ENCODE results near the gene GJC1.
A peak's percentile ranks its signal among the peaks of the same experiment; 100 is the strongest.

GJC1 gene

GRCh38 chr17:44775838-44776621, 54.1 kb downstream of the GJC1 start:
- DNase-seq, result peak; percentile 1

- peak; percentile 99 for DNase-seq
Measured at GRCh38 chr17:44775136-44775837, 54.8 kb downstream of the GJC1 start.

- peak; percentile 92 for DNase-seq
Measured at GRCh38 chr17:44774271-44775135, 55.6 kb downstream of the GJC1 start.

- DNase-seq, result no peak
Measured at GRCh38 chr17:44773140-44773539, 56.9 kb downstream of the GJC1 start.

- DNase-seq, result no peak
Measured at GRCh38 chr17:44772308-44773045, 57.6 kb downstream of the GJC1 start.

GRCh38 chr17:44770166-44770925, 59.7 kb downstream of the GJC1 start:
- no peak for DNase-seq

- peak; percentile 2 for DNase-seq
Measured at GRCh38 chr17:44769647-44770084, 60.4 kb downstream of the GJC1 start.

GRCh38 chr17:44769230-44769629, 60.9 kb downstream of the GJC1 start:
- no peak for DNase-seq

GRCh38 chr17:44768505-44769142, 61.5 kb downstream of the GJC1 start:
- DNase-seq, result no peak

GRCh38 chr17:44767493-44767892, 62.6 kb downstream of the GJC1 start:
- peak; percentile 72 for DNase-seq

- peak; percentile 19 for DNase-seq
Measured at GRCh38 chr17:44766409-44767038, 63.6 kb downstream of the GJC1 start.

GRCh38 chr17:44765965-44766364, 64.1 kb downstream of the GJC1 start:
- DNase-seq, result peak; percentile 2

- no peak for DNase-seq
Measured at GRCh38 chr17:44763170-44763569, 66.9 kb downstream of the GJC1 start.

- DNase-seq, result no peak
Measured at GRCh38 chr17:44761932-44762810, 67.9 kb downstream of the GJC1 start.

GRCh38 chr17:44760474-44761308, 69.4 kb downstream of the GJC1 start:
- no peak for DNase-seq

- DNase-seq, result no peak
Measured at GRCh38 chr17:44759916-44760243, 70.2 kb downstream of the GJC1 start.

GRCh38 chr17:44759086-44759915, 70.8 kb downstream of the GJC1 start:
- no peak for DNase-seq
